Activated CD8-positive, alpha-beta memory T cell treated with anti-CD3 and anti-CD28 coated beads, Interleukin-2, amount 50 U/mL, for 4 hours (primary cell): Measurements from ENCODE around the gene VN1R4.
"Not testable (repeated sequence)": the region's sequence is repeated elsewhere in the genome, so short reads cannot be mapped to it uniquely, and the experiment has no call there.

Source experiments
- DNase-seq: peaks from one replicate; pipeline ENCODE4 v3.0.0-alpha.2; 2020

The VN1R4 gene, protein sequence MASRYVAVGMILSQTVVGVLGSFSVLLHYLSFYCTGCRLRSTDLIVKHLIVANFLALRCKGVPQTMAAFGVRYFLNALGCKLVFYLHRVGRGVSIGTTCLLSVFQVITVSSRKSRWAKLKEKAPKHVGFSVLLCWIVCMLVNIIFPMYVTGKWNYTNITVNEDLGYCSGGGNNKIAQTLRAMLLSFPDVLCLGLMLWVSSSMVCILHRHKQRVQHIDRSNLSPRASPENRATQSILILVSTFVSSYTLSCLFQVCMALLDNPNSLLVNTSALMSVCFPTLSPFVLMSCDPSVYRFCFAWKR

DNA sequence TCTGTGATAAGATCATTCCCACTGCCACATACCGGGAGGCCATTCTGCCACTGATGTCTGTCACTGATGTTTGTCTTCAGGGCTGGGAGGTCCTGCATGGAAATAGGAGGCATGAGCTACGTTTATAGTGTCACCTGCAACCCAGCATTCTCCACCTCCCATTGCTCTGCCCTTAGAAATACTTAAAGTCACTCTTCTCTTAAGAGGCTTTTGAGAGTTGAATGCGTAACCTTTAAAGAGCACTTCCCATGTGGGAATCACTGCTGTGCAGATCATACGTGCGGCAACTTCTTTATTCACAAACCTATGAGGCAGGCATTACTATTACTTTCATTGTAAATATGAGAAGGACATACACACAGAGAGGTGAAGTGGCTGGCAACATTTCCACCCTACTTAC, at the start of gene VN1R4:
Gene VN1R4, minus strand, starts transcription at position 101 of the 400 bp plus-strand sequence. Its CDS starts 58 bp downstream, at position 43.
- DNase-seq = not testable (repeated sequence)

DNA sequence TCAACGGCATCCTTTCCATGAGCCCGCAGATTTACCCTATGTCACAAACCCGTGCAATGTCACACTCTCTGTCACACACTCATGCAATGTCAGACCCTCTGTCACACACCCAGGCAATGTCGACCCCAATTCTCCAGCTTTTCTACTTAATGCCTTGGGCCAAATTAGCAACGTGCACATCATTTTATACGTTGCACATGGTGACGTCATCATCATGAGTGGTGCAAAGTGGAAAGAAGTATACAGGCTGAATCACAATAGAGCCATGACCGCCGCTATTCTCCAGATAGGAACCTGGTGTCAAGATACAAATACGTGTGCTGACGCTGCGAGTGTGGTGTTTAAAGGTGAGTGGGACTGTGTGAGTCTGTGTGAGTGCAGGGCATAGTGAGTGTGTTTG, 44.4 kb upstream of the VN1R4 start:
- DNase-seq = no peak

DNA sequence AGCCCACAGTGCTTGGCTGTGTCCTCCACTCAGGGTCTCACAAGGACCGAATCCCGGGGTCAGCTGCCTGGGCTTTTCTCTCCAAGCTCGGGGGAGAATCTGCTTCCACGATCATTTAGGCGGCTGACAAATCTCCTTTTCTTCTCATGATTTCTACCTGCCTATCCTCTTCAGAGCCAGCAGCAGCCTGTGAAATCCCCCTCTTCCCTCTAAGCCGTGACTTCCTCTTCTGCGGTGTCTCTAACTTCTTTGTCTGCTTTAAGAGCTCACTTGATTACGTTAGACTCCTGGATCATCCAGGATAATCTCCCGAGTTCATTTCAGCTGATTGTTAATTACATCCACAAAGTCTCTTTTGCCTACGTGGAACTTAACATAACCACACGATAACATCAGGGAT, 43.5 kb upstream of the VN1R4 start:
- DNase-seq = no peak

DNA sequence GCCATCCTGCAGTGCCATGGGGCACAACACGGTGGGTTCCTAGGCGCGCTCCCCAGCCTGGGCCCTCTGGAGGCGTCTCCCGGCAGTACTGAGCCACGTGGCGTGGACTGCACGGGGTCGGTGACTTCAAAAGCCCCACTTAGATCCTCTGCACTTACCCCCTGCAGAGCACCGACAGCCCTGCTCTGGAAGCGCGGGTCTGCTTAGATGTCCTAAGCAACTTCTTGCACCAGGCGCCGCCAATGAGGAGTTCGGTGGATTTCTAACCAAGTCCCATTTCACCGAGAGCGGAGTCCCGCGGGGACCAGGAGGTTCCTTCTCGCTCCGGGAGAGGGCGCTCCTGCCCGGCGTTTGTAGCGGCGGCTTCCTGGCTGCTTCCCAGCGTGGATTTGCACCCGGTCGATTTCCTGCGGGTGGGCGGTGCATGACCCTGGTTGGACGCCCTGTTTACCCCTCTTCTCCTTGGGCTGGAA, 40.9 kb upstream of the VN1R4 start:
- DNase-seq = no peak

DNA sequence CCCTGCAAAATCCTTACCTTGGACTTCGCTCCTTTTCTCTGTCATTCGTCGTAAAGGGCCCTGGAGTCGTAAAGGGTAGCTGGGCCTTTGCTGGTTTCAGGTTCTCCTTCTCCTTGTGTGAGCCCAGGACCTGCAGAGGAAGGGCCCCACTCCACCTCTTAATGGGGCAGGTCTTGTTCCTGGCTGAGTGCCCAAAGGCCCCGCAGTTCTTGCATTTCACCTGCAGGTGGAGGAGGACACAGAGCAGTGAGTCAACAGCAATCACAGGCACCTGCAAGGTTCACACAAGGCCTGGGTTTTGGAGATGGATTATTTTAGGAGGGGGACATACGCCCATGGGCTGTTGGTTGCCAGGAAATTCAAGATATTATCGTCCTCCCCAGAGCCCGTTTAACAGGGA, 33.8 kb upstream of the VN1R4 start:
- DNase-seq = not testable (repeated sequence)

DNA sequence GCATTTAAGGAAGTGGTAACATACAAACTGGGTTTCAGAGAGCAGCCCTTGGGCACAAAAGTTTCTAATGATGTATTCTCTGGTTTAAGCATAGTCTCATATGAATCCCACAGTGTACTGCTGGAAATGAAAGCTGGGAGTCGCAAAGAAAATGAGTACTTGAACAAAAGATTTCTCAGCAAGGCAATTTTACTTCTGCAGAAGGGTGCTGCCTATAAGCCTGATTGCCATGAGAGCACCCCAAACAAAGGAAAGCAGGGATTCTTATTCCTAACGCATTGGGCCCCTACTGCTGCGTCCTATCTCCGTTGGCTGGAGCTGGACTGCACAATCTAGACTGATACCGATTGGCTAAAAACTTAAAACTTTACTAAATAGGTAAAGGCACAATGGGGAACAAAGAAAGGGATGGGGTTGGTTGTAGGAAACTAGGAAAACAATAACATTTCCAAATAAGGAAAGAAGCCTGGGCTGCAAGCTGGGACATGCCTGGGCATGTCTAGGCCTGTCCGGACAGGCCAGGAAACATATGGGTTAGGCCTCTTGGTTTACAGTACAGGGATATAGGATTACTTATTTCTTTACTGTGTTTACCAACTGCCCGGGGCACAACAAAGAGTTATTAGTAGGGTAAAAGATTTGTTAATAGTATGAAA, 27.4 kb upstream of the VN1R4 start:
- DNase-seq = no peak

DNA sequence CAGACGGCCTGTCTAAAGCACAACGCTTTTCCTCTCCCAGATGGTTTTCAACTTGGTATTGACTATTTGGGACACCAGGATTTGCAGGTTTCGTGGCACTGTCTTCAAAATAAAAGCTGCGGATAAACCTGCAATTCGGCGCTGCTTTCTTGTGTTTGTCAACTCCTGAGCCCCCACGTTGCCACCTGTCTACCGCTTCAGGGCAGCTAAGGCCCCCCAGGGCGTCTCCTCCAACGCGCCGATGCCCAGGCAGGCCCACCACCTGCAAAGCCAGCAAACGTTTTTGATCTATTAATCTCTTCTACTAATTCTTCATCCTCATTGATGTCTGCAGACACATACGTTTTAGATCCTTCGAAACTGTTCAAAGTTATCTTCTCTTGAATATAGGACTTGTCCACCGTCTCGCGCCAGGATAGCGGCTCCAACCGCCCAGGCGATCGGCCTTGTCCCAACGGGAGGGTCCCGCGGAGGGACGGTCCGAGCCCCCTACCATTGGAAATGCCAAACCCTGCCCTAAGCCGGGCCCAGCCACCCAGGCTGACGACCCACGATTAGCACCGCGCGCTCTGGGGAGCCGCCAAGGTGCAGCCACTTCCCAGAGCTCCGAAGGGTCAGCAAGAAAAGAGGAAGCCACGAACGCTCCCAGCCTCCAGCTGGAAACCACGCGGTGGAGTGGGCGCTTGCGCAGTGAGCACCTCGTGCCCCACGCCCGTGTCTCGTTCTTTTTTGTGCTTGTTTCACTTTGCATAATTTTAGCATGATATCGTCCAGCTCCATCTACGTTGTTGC, 23.4 kb upstream of the VN1R4 start:
- no peak for DNase-seq

DNA sequence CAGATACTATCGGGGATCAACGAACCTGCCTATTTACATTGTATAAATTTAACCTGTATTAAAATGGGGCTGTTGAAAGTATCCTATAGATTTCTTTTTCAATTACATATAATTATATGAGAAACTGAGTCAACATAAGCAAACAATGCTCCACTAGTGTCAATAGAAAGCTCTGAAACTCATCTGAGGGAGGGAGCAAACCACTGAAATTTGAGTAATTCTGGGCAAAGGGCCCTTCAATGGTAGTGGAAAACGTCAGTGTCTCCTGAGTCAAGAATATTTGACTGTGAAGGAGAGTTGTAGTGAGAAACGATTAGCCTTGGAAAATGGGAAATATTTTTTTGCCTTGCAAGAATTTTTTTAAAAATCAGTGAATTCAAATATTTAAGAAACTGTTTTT, 17.6 kb upstream of the VN1R4 start:
- DNase-seq = no peak

DNA sequence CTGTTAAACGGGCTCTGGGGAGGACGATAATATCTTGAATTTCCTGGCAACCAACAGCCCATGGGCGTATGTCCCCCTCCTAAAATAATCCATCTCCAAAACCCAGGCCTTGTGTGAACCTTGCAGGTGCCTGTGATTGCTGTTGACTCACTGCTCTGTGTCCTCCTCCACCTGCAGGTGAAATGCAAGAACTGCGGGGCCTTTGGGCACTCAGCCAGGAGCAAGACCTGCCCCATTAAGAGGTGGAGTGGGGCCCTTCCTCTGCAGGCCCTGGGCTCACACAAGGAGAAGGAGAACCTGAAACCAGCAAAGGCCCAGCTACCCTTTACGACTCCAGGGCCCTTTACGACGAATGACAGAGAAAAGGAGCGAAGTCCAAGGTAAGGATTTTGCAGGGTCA, 14.4 kb upstream of the VN1R4 start:
- not testable (repeated sequence) for DNase-seq

DNA sequence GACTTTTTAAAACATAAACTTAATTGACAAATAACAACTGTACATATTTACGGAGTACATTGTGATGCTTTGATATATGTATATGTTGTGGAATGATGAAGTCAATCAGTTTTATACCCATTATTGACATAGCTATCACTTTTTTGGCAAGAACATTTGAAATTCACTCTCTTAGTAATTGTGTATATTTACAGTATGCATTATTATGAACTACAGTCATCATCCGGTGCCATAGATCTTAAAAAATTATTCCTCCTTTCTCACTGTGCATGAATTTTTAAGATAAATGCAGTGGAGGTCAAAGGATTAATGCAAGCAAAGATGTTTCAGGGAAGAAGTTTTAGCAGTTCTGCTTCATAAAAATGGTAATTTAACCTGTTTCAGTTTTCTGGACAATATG, 8.0 kb upstream of the VN1R4 start:
- DNase-seq = no peak

DNA sequence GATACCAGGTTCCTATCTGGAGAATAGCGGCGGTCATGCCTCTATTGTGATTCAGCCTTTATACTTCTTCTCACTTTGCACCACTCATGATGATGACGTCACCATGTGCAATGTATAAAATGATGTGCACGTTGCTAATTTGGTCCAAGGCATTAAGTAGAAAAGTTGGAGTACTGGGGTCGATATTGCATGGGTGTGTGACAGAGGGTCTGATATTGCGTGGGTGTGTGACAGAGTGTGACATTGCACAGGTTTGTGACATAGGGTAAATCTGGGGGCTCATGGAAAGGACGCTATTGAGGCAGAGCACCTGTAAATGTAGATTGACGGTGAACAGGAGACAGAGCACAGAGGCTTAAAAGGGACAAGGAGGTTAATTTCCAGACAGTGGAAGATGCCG, 4.5 kb upstream of the VN1R4 start:
- no peak for DNase-seq

DNA sequence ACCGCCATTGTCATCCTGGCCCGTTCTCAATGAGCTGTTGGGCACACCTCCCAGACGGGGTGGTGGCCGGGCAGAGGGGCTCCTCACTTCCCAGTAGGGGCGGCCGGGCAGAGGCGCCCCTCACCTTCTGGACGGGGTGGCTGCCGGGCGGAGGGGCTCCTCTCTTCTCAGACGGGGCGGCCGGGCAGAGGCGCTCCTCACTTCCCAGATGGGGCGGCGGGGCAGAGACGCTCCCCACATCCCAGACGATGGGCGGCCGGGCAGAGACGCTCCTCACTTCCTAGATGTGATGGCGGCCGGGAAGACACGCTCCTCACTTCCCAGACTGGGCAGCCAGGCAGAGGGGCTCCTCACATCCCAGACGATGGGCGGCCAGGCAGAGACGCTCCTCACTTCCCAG, 2.3 kb upstream of the VN1R4 start:
- not testable (repeated sequence) for DNase-seq

DNA sequence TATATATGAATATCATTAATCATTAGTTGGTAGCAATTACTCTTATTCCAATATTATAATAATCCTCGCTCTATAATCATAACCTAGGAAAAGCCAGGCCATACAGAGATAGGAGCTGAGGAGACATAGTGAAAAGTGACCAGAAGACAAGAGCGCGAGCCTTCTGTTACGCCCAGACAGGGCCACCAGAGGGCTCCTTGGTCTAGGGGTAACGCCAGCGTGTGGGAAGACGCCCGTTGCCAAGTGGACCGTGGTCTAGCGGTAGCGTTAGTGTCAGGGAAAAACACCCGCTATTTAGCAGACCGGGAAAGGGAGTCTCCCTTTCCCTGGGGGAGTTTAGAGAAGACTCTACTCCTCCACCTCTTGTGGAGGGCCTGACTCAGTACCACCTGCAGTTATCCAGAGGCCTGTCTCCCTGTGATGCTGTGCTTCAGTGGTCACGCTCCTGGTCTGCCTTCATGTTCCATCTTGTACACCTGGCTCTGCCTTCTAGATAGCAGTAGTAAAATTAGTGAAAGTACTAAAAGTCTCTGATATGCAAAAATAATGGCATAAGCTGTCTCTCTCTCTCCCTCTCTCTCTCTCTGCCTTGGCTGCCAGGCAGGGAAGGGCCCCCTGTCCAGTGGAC, 9.7 kb downstream of the VN1R4 start, which contains the start of gene VN1R2:
Gene VN1R2, plus strand, starts transcription at position 578 of the 628 bp plus-strand sequence. CDS start 84 bp downstream, outside the sequence.
- not testable (repeated sequence) for DNase-seq

DNA sequence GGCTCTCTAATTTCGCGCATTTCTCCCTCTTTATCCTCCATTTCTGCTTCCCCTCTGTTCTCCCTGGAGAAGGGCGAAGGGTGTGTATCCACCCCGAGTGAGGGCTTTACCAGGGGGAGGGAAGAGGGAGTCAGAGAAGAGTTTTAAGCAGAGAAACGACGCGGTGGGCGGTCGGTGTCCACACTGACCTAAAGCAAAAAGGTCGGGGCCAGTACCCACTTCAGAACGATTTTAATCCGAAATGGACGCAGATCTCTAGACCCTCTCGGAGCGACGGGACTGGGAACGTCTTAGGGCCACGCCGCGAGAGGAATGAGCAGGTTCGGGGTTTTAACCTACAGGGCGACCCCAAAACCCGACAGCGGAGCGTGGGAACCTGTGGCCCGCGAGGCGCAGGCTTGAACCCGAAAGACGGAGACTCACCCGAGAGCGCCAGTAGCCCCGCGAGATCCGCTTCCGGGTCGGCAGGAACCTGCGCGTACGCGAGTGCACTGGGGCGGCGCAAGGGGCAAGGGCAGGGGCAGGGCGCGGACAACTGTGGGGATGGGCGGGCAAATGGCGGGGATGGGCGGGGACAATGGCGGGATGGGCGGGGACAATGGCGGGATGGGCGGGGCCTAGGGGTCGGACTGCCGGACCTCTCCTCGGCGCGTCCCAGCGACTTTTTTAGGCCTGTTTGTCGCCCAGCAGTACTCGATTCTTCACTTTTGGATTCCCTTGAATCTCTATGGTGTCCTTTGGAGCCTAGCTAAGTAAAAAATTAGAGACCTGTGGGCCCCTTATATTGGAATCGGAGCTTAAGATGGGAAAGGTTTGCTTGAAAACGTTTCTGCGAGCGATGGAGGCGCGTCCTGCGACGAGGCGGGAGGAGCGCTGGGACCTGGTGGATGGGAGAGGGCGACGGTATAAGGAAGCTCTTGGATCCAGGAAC, 12.8 kb downstream of the VN1R4 start, which contains the start of gene ZNF677:
Gene ZNF677, minus strand, starts transcription at position 463 of the 931 bp plus-strand sequence. CDS start 3,323 bp downstream, outside the sequence.
- DNase-seq = peak; percentile 82

DNA sequence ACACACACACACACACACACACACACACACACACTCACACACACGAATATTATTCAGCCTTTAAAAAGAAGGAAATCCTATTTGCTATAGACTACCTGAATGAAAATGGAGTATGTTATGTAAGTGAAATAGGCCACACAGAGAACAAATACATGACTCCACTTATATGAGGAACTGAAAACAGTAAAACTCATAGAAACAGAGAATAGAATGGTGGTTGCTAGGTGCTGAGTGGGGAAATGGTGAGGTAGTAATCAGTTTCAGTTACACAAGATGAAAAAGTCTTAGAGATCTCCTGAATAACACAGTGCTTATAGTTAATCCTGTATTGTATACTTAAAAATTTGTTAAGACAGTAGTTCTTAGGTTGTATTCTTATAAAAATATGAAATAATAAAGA, 21.0 kb downstream of the VN1R4 start:
- DNase-seq = no peak

DNA sequence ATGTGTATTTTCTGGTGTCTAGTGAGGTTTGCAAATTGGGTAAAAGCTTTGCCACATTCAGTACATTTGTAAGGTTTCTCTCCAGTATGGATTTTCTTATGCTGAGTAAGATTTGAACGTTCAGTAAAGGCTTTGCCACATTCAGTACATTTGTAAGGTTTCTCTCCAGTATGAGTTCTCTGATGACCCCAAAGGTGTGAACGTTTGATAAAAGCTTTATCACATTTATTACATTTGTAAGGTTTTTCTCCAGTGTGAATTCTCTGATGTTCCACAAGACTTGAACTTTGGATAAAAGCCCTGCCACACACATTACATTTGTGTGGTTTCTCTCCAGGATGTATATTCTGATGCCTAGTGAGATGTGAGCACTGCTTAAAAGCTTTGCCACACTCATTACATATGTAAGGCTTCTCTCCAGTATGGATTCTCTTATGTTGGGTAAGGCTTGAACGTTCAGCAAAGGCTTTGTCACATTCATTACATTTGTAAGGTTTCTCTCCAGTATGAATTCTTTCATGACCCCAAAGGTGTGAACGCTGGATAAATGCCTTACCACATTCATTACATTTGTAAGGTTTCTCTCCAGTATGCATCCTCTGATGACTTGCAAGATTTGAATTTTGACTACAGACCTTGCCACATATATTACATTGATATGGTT, 30.3 kb downstream of the VN1R4 start:
- no peak for DNase-seq

DNA sequence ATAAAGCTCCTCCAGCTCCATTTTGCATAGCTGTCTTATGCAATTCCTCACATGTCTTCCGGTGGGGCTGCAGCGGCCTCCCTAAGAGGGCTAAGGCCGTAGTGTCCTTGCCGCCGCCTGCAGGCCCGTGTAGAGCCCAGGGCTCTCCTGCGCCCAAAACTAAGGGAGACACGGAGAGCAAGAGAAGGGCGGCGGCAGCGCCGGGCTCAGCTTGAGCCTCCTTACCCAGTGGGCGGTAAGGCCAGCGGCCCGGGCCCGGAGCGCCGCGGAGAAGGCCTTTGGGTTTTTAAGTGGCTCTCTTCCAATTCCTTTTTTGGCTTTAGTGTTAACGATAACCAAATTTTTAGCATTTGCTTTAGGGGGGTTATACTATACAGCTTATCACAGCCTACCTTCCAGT, 42.9 kb downstream of the VN1R4 start:
- no peak for DNase-seq

DNA sequence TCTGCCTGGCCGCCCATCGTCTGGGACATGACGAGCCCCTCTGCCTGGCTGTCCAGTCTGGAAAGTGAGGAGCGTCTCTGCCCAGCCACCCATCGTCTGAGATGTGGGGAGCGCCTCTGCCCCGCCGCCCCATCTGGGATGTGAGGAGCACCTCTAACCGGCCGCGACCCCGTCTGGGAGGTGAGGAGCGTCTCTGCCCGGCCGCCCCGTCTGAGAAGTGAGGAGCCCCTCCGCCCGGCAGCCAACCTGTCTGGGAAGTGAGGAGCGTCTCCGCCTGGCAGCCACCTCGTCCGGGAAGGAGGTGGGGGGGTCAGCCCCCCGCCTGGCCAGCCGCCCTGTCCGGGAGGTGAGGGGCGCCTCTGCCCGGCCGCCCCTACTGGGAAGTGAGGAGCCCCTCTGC, 44.8 kb downstream of the VN1R4 start:
- not testable (repeated sequence) for DNase-seq
